Skin epidermis (tissue), 12 donors: ENCODE results near the gene PRDM15.
"Not testable (repeated sequence)": the region's sequence is repeated elsewhere in the genome, so short reads cannot be mapped to it uniquely, and the experiment has no call there.

Experiments used
- H3K27ac ChIP-seq, 21 experiments: fragments of 200-600 bp; sonication (generic) in 11 of 21; one replicate each; pipeline ENCODE4 v1.5.0; 2020; ENCODE audit warnings: mild to moderate bottlenecking in 3 of 21, inconsistent platforms in 2 of 21, moderate library complexity in 2 of 21
- H3K4me3 ChIP-seq, 7 experiments: fragments of 200-600 bp; sonication (generic) in 2 of 7; one replicate each; pipeline ENCODE4 v1.5.0; 2020; ENCODE audit warnings: inconsistent platforms in 2 of 7, mild to moderate bottlenecking in 2 of 7, moderate library complexity in 1 of 7

The PRDM15 gene

DNA sequence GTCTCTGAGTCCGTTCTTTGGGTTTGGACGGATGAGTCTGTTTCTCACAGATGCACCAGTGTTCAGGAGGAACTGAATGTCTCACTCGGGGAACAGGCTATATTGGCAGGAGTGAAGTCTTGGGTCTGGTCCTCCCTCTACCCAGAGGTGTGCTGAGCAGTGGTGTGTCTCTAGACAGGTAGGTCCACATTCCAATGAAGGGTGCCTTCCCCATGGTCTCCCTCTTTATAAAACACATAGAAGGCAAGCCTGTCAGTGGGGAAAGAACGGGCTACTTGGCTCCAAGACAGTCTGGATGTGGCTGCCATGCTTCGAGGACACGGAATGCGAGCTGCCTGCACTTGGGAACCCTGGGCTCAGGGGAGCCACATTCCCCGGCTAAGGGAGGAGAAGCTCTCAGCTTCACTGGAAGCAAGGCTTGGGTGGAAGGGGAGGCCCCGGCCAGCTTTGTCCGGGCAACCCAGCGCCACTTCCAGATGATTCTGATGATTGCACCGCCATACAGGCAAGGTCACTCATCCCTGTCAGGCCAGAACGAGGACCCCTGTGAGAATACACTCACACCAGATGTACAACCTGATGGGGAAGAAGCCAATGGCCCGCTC is 82.6 kb downstream of the PRDM15 start:
- no peak overlapping the region for H3K4me3 ChIP-seq

GRCh38 chr21:41795726-41796125 is 83.4 kb downstream of the PRDM15 start:
- H3K4me3 ChIP-seq: no peak overlapping the region
- H3K27ac ChIP-seq: no peak overlapping the region

More for the DNA sequence above, 82.6 kb downstream of the PRDM15 start:
- H3K27ac ChIP-seq: no peak overlapping the region

DNA sequence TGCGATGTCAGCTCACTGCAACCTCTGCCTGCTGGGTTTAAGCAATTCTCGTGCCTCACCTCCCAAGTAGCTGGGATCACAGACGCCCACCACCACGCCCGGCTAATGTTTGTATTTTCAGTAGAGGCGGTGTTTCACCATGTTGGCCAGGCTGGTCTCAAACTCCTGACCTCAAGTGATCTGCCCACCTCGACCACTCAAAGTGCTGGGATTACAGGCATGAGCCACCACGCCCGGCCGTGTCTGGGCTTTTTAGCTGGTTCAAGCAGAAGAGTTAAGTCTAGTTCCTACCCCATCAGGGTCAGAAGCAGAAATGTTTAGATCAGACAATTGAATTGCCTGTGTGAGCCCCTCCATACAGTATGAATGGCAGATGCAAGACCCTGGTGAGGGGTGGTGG is 84.5 kb downstream of the PRDM15 start:
- no peak overlapping the region for H3K4me3 ChIP-seq
- H3K27ac ChIP-seq: no peak overlapping the region

DNA sequence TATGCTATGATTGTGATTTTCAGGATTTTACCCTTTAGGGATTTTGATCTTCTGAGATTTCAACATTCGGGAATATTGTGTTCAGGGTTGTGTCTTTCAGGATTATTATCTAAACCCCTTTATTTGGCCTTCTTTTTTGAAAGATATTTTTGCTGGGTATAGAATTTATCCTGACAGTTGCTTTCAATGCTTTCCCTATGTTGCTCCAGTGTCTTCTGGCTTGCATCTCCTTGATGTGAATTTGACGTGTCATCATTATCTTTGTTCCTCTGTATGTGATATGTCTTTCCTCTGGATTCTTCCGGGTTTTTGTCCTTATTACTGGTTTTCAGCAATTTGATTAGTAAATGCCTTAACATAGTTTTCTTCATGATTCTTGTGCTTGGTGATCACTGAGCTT is 86.4 kb downstream of the PRDM15 start:
- H3K4me3 ChIP-seq: no peak overlapping the region
- H3K27ac ChIP-seq: no peak overlapping the region

- no peak overlapping the region for H3K27ac ChIP-seq
- no peak overlapping the region for H3K4me3 ChIP-seq
These were observed 92.6 kb downstream of the PRDM15 start for GRCh38 chr21:41786509-41786987.

- not testable (repeated sequence) for H3K27ac ChIP-seq, H3K4me3 ChIP-seq
These were observed 93.9 kb downstream of the PRDM15 start for GRCh38 chr21:41785262-41785661.

GRCh38 chr21:41784456-41785102 is 94.6 kb downstream of the PRDM15 start:
- H3K27ac ChIP-seq: no peak overlapping the region
- H3K4me3 ChIP-seq: no peak overlapping the region

GRCh38 chr21:41783476-41784180 is 95.5 kb downstream of the PRDM15 start:
- H3K27ac ChIP-seq: peak overlapping the region in 1 of 21 experiments; percentile 3
- no peak overlapping the region for H3K4me3 ChIP-seq

- Histone ChIP-seq H3K27ac (no peak overlapping the region), H3K4me3 (no peak overlapping the region)
These were observed 98.1 kb downstream of the PRDM15 start for GRCh38 chr21:41781050-41781410.

DNA sequence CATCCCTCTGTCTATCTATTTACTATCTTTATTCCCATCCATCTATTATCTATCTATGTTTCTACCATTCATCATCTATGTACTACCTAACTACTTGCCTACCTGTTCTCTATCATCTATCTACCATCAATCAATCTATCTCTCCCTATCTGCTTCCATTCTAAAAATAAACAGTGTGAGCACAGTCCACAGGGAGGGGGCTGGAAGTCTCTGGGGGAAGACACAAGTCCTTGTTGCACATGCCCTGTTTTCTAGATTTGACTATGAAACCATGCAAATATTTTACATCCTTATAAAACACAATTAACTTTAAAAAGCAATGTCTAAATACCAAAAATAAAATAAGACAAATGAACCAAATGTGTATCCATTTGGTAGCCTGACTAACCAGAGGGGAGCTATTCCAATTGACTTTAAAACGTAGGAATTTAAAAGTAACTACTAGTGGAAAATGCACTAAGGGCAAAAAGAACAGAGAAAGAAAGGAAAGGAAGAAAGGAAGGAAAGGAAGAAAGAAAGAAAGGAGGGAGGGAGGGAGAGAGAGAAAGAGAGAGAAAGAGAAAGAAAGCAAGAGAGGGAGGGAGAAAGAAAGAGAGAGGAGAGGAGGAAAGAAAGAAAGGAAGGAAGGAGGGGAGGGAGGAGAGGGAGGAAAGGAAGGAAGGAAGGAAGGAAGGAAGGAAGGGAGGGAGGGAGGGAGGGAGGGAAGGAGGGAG is 98.7 kb downstream of the PRDM15 start:
- Histone ChIP-seq H3K4me3 (no peak overlapping the region), H3K27ac (no peak overlapping the region)

DNA sequence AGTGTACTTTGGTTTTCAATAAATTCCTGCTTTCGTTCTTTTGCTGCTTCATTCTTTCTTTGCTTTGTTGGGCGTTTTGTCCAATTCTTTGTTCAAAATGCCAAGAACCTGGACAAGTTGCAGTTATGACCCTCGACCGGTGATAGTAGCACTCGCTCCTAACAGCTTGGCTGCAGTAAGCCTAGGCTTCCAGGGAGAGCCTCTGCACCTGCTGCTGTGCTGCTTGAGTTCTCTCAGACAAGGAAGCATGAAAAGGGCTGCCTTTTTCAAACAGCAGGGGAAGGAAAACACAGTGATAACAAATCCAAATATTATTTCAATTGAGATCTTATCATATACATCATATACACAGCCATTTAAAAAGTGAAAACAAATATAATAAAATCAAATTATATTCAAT is 99.5 kb downstream of the PRDM15 start:
- H3K27ac ChIP-seq: no peak overlapping the region
- no peak overlapping the region for H3K4me3 ChIP-seq

DNA sequence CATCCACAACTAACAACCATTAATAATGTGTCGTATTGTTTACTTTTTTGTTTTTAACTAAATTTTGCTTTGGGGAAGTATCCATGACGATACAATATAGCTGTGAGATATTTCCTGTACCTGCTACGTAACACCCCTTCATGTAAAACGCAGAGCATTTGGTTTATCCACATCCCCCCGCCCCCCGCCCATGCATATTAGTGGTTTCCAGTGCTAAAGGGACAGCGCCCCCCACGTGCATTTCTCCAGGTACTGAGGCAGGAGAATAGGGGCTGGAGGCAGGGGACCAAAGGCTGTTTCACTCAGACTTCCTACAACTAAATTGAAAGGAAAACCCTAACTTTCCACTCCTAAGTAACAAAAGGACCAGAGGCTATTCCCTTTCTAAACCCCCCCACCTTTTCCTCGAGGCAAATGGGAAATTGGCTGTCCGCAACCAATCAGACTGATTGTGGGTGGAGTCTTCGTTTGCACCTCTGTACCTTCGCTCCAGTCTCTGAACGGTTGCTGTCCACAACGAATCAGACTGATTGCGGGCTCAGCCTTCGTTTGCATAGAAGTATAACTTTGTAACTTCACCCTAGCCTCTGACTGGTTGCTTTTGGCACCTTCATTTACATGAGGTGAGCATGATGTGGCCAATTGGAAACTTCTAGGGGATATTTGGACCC is 100.1 kb downstream of the PRDM15 start:
- no peak overlapping the region for H3K27ac ChIP-seq
- no peak overlapping the region for H3K4me3 ChIP-seq

DNA sequence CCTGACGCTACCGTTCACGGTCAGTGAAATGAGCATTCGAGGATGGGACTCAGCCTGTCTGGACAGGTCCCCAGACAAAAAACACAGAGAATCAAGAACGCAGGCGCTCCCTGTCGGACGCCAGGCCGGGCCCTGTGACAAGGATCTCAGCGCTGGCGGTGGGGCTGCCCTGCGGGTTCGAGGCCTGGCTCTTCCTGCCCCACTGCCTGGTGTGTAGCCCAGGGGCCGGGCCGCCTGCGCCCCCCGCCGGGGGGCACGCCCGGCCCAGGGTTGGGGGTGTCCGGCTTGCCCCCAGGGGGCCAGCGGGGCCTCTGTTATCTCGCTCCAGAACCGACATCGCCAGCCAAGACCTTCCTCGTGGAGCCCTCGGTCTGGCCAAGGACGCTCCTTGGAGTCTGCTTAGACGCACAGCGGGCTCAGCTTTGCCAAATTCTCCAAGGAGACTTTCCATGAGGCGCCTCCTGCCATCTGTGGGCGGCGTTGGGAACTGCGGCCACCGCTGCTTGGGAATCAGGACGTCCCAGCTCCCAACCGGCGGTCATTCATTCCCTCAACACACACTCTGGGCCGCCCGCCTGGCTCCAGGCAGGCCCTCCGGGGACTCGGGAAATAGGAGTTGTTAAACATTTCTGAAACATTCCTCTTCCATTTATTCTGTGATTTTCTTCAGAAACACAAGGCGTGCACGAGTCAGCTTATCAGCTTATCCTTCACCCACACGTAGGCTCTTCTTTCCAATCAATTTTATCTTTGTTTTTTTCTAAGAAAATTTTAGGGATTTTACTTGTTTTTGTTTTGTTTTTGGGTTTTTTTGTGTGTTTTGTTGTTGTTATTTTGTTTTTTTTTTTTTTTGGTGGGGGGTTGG is 101.0 kb downstream of the PRDM15 start:
- Histone ChIP-seq H3K27ac (peak overlapping the region in 10 of 21 experiments; percentile 7 to 76 (median 54)), H3K4me3 (no peak overlapping the region)

GRCh38 chr21:41776778-41777177 is 102.4 kb downstream of the PRDM15 start:
- no peak overlapping the region for H3K4me3 ChIP-seq
- H3K27ac ChIP-seq: no peak overlapping the region

DNA sequence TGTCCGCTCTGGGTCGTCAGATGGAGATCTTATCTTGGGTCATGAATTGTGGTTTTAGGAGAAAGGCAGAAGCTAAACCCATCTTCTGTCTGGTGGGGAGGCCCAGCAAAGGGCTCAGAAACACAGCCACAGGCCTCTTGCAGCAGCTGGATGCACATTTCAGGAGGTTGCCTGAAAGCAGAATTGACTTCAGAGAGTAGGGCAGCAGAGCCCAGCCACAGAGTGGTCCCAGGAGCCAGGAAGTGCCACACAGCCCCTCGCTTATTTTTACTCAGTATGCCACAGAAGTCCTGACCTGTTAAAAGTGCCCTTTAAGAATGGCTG is 104.0 kb downstream of the PRDM15 start:
- Histone ChIP-seq H3K27ac (no peak overlapping the region), H3K4me3 (no peak overlapping the region)

- H3K4me3 ChIP-seq: no peak overlapping the region
- no peak overlapping the region for H3K27ac ChIP-seq
These were observed 104.5 kb downstream of the PRDM15 start for GRCh38 chr21:41774467-41775148.

DNA sequence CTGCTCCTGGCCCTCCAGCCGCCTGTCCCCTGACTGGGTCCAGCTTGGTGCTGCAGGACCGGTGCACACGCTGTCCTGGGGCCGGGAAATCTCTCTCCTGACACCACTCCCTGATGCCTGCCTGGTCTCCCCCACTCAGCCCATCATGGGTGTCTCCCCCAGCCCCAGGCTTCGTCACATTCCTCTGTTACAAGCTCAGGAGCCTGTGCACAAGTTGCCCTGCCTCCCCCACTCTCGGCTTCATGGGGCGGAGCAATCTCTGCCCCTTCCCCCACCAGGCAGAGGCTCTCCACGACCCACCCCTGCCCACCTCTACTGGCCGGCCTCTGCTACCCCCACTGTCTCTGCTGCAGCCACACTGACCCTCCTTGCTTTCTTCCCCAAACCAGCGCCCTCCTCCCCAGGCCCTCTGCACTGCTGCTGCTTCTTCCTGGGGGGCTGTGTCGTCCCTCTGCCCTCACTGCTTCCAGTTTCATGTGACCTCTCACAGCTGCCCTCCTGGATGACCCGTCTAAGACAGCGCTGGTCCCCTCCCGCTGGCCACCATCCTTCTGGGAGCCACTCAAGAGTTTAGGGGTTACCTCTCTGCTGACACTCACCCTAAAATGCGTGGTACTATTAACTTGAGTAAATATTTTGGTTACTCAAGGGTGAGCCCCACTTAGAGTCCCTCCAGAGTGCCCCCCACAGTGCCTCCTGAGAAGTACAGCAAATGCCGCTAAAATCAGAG is 106.6 kb downstream of the PRDM15 start:
- no peak overlapping the region for H3K27ac ChIP-seq
- H3K4me3 ChIP-seq: no peak overlapping the region

DNA sequence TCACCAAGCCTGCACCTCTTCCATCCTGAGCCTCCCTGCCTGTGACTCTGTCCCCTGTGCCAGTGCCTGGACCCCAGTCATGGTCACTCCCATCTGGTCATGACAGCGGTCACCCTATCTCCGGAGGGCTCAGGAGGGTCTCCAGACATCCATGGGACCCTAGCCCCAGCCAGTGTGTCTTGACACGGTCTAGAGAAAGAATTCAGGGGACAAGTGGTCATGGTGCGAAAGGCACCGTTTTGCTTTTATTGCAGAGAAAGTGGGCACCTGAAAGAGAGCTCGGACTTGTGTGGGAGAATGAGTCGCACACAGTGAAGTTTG is 107.6 kb downstream of the PRDM15 start:
- Histone ChIP-seq H3K27ac (no peak overlapping the region), H3K4me3 (no peak overlapping the region)
